ENCODE measurements around the gene NFKBIZ.
"Not testable (repeated sequence)": the region's sequence is repeated elsewhere in the genome, so short reads cannot be mapped to it uniquely, and the experiment has no call there.

NFKBIZ gene

GRCh38 chr3:101861212-101861788 lies 12.0 kb downstream of the NFKBIZ start:
- TF ChIP-seq FOXP2 (optimal IDR thresholded peaks at IDR 0.05; ENCODE audit: control extremely low read depth, extremely low read length, insufficient read depth) (no peak), EZH2 (IDR thresholded peaks at IDR 0.05) (no peak), POLR2AphosphoS5 (IDR thresholded peaks at IDR 0.05; ENCODE audit: borderline replicate concordance, low read depth, low read length) (no peak)
- Histone ChIP-seq H3K9ac (ENCODE audit: insufficient read length) (no peak overlapping the region), H3K9me3 (ENCODE audit: low read depth, low read length) (no peaks in the 10 kb centered on the region), H3K4me3 (no peak overlapping the region), H3K27ac (no peak overlapping the region), H3K36me3 (ENCODE audit: insufficient read depth, low read length) (no peaks in the 10 kb centered on the region)
- no peak for DNase-seq (ENCODE audit: low read depth, low spot score)

DNA sequence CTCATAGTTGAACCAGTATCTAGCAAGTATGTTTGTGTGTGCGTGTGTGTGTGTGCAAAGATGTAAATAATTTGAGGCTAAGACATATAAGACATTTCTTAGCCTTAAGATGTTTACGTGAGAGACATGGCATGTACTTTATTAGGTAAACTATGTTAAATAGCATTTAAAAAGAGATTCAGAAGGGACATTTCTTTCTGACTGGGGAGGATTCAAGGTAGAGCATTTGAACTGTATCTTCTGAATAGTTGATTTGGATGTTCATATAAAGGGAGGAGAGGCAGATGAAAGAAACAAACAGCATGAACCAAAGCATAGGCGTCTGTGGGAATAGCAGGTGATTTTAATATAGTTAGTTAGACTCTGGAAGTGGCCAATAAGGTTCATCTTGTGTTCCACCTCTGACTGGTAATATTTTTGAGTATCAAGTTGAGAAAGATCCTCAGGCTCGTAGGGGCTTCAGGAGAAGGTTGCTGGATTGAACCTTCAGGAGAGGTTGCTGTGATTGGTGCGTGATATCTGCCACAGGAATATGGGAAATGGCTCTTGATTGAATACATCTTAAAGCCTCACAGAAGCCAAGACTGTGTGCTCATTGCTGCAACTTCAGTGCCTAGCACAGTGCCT lies 12.6 kb downstream of the NFKBIZ start:
- Histone ChIP-seq H3K36me3 (ENCODE audit: insufficient read depth, low read length) (no peaks in the 10 kb centered on the region), H3K4me3 (no peak overlapping the region), H3K9ac (ENCODE audit: insufficient read length) (no peak overlapping the region), H3K27ac (no peak overlapping the region), H3K9me3 (ENCODE audit: low read depth, low read length) (no peaks in the 10 kb centered on the region)
- TF ChIP-seq EZH2 (IDR thresholded peaks at IDR 0.05): no peak
- no peak for TF ChIP-seq FOXP2 (optimal IDR thresholded peaks at IDR 0.05; ENCODE audit: control extremely low read depth, extremely low read length, insufficient read depth)
- no peak for TF ChIP-seq POLR2AphosphoS5 (IDR thresholded peaks at IDR 0.05; ENCODE audit: borderline replicate concordance, low read depth, low read length)
- no peak for DNase-seq (ENCODE audit: low read depth, low spot score)

- no peak overlapping the region for H3K4me3 ChIP-seq
- DNase-seq (ENCODE audit: low read depth, low spot score): no peak
- H3K9ac ChIP-seq (ENCODE audit: insufficient read length): no peak overlapping the region
- H3K27ac ChIP-seq: no peak overlapping the region
- H3K9me3 ChIP-seq (ENCODE audit: low read depth, low read length): no peaks in the 10 kb centered on the region
- H3K36me3 ChIP-seq (ENCODE audit: insufficient read depth, low read length): no peaks in the 10 kb centered on the region
- TF ChIP-seq FOXP2 (optimal IDR thresholded peaks at IDR 0.05; ENCODE audit: control extremely low read depth, extremely low read length, insufficient read depth): no peak
- no peak for TF ChIP-seq EZH2 (IDR thresholded peaks at IDR 0.05)
- TF ChIP-seq POLR2AphosphoS5 (IDR thresholded peaks at IDR 0.05; ENCODE audit: borderline replicate concordance, low read depth, low read length): no peak
These were observed 13.3 kb downstream of the NFKBIZ start for GRCh38 chr3:101862416-101863165.

GRCh38 chr3:101864926-101865325 lies 15.6 kb downstream of the NFKBIZ start:
- H3K4me3 ChIP-seq; H3K27ac ChIP-seq; H3K9ac ChIP-seq (ENCODE audit: insufficient read length); H3K9me3 ChIP-seq (ENCODE audit: low read depth, low read length); H3K36me3 ChIP-seq (ENCODE audit: insufficient read depth, low read length); DNase-seq (ENCODE audit: low read depth, low spot score): not testable (repeated sequence)

DNA sequence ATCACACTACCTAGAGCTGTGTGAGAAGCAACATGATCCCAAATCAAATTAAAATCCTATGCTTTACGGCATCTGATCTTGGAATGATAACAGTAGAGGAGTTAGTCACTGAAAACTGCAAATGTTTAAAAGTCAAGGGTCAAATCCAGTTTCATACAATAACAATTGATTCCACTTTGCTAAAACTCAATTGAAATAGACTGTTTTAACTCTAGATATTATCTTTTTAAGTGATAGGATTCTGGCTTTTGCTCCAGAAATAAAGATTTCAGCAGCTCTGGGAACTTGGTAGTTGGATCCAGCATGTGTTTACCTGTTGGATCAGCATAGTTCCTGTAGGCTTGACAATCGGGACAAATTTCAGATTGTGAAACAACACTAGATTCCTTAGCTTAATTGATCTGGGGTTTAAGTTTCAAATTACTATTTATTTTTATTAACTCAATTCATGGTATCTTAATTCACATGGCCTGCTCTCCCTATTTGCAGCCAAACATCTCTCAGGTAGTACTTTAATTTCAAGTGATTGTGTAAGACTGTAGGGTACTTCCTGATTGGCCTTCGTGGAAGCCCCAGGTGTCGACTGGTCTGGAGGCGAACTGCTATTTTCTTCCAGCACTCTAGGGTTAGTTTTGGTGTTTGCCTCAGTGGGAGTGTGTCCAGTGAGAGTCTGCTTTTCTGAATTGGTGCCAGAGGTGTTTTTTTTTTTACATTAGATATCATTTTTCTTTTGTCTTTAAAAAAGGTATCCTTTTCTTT lies 16.6 kb downstream of the NFKBIZ start:
- no peak overlapping the region for H3K27ac ChIP-seq
- H3K9me3 ChIP-seq (ENCODE audit: low read depth, low read length): no peaks in the 10 kb centered on the region
- H3K36me3 ChIP-seq (ENCODE audit: insufficient read depth, low read length): no peaks in the 10 kb centered on the region
- TF ChIP-seq POLR2AphosphoS5 (IDR thresholded peaks at IDR 0.05; ENCODE audit: borderline replicate concordance, low read depth, low read length) (no peak), FOXP2 (optimal IDR thresholded peaks at IDR 0.05; ENCODE audit: control extremely low read depth, extremely low read length, insufficient read depth) (no peak), EZH2 (IDR thresholded peaks at IDR 0.05) (no peak)
- no peak for DNase-seq (ENCODE audit: low read depth, low spot score)
- no peak overlapping the region for H3K9ac ChIP-seq (ENCODE audit: insufficient read length)
- no peak overlapping the region for H3K4me3 ChIP-seq

- no peak overlapping the region for H3K27ac ChIP-seq
- no peak overlapping the region for H3K4me3 ChIP-seq
- no peaks in the 10 kb centered on the region for H3K36me3 ChIP-seq (ENCODE audit: insufficient read depth, low read length)
- DNase-seq (ENCODE audit: low read depth, low spot score): no peak
- no peaks in the 10 kb centered on the region for H3K9me3 ChIP-seq (ENCODE audit: low read depth, low read length)
- no peak for TF ChIP-seq POLR2AphosphoS5 (IDR thresholded peaks at IDR 0.05; ENCODE audit: borderline replicate concordance, low read depth, low read length)
- TF ChIP-seq FOXP2 (optimal IDR thresholded peaks at IDR 0.05; ENCODE audit: control extremely low read depth, extremely low read length, insufficient read depth): no peak
- no peak for TF ChIP-seq EZH2 (IDR thresholded peaks at IDR 0.05)
- no peak overlapping the region for H3K9ac ChIP-seq (ENCODE audit: insufficient read length)
These were observed 18.2 kb downstream of the NFKBIZ start for GRCh38 chr3:101867511-101867910.

GRCh38 chr3:101867996-101868395 lies 18.7 kb downstream of the NFKBIZ start:
- DNase-seq (ENCODE audit: low read depth, low spot score): no peak
- Histone ChIP-seq H3K4me3 (no peak overlapping the region), H3K9ac (ENCODE audit: insufficient read length) (no peak overlapping the region), H3K9me3 (ENCODE audit: low read depth, low read length) (no peaks in the 10 kb centered on the region), H3K27ac (no peak overlapping the region), H3K36me3 (ENCODE audit: insufficient read depth, low read length) (no peaks in the 10 kb centered on the region)
- TF ChIP-seq POLR2AphosphoS5 (IDR thresholded peaks at IDR 0.05; ENCODE audit: borderline replicate concordance, low read depth, low read length): no peak
- TF ChIP-seq FOXP2 (optimal IDR thresholded peaks at IDR 0.05; ENCODE audit: control extremely low read depth, extremely low read length, insufficient read depth): no peak
- no peak for TF ChIP-seq EZH2 (IDR thresholded peaks at IDR 0.05)
